RKO (cell line): ENCODE measurements around the gene PHACTR4.
"Not testable (repeated sequence)": the region's sequence is repeated elsewhere in the genome, so short reads cannot be mapped to it uniquely, and the experiment has no call there.

Experiments used
- DNase-seq: peaks from one replicate; pipeline ENCODE4 v3.0.0-alpha.2; 2016; ENCODE audit warnings: low spot score

PHACTR4 gene

GRCh38 chr1:28522537-28522936 lies 153.0 kb downstream of the PHACTR4 start:
- DNase-seq, result not testable (repeated sequence)

GRCh38 chr1:28525002-28525642 lies 155.6 kb downstream of the PHACTR4 start:
- not testable (repeated sequence) for DNase-seq

GRCh38 chr1:28526886-28527285 lies 157.3 kb downstream of the PHACTR4 start:
- no peak for DNase-seq

- DNase-seq, result no peak
Measured at GRCh38 chr1:28530456-28530855, 160.9 kb downstream of the PHACTR4 start.

- DNase-seq, result no peak
Measured at GRCh38 chr1:28534671-28535070, 165.1 kb downstream of the PHACTR4 start.

- DNase-seq, result no peak
Measured at GRCh38 chr1:28535180-28535579, 165.6 kb downstream of the PHACTR4 start.

GRCh38 chr1:28537457-28538199 lies 168.1 kb downstream of the PHACTR4 start:
- no peak for DNase-seq

- DNase-seq, result no peak
Measured at GRCh38 chr1:28538286-28538685, 168.7 kb downstream of the PHACTR4 start.

GRCh38 chr1:28540651-28541050 lies 171.1 kb downstream of the PHACTR4 start:
- no peak for DNase-seq

GRCh38 chr1:28541414-28542015 lies 172.0 kb downstream of the PHACTR4 start:
- DNase-seq, result not testable (repeated sequence)

- DNase-seq, result no peak
Measured at GRCh38 chr1:28545246-28545628, 175.7 kb downstream of the PHACTR4 start.

GRCh38 chr1:28548318-28548717 lies 178.8 kb downstream of the PHACTR4 start:
- no peak for DNase-seq
